GM23248 (cell line): Measurements from ENCODE around the gene STAB2.

ENCODE experiments used
- EZH2 ChIP-seq: fragments of 200-600 bp; sonication (generic); IDR thresholded peaks from 2 replicates; pipeline ENCODE4 v1.6.1; 2018; ENCODE audit warnings: antibody characterized with exemption, mild to moderate bottlenecking; ENCODE audit not compliant: insufficient read depth, poor library complexity, severe bottlenecking
- EZH2phosphoT487 ChIP-seq: fragments of 200-600 bp; sonication (generic); IDR thresholded peaks from 2 replicates; pipeline ENCODE4 v1.6.1; 2018; ENCODE audit warnings: antibody characterized with exemption, moderate library complexity, mild to moderate bottlenecking, low read depth; ENCODE audit not compliant: insufficient read depth

- TF ChIP-seq EZH2phosphoT487 (no peak), EZH2 (no peak)
Measured at GRCh38 chr12:103716517-103717196, 129.6 kb downstream of the STAB2 start.
